ENCODE data around the gene XPO6.

- no peak for TF ChIP-seq CTCF (IDR thresholded peaks at IDR 0.05)
- no peak for TF ChIP-seq POLR2A (IDR thresholded peaks at IDR 0.05)
Measured at GRCh38 chr16:28162326-28162877, 49.4 kb downstream of the XPO6 start.
